GM19193 (cell line): ENCODE results near the gene BDKRB2.

Experiments
- POLR2A ChIP-seq: IDR thresholded peaks from 4 replicates; pipeline ENCODE4 v1.6.1; 2011; ENCODE audit not compliant: insufficient read depth, insufficient read length; ENCODE audit errors: extremely low read depth

Gene BDKRB2

GRCh38 chr14:96189281-96189711 is 15.3 kb upstream of the BDKRB2 start:
- no peak for TF ChIP-seq POLR2A

GRCh38 chr14:96191353-96191752 is 13.3 kb upstream of the BDKRB2 start:
- TF ChIP-seq POLR2A: no peak

GRCh38 chr14:96191841-96192462 is 12.7 kb upstream of the BDKRB2 start:
- TF ChIP-seq POLR2A: no peak

- no peak for TF ChIP-seq POLR2A
Observed at GRCh38 chr14:96192975-96193805, 11.4 kb upstream of the BDKRB2 start.

- no peak for TF ChIP-seq POLR2A
Observed at GRCh38 chr14:96194262-96194656, 10.4 kb upstream of the BDKRB2 start.

- no peak for TF ChIP-seq POLR2A
Observed at GRCh38 chr14:96194657-96195431, 9.8 kb upstream of the BDKRB2 start.

GRCh38 chr14:96195441-96196081 is 9.1 kb upstream of the BDKRB2 start:
- no peak for TF ChIP-seq POLR2A

GRCh38 chr14:96197163-96197852 is 7.3 kb upstream of the BDKRB2 start:
- no peak for TF ChIP-seq POLR2A

GRCh38 chr14:96197969-96198368 is 6.7 kb upstream of the BDKRB2 start:
- TF ChIP-seq POLR2A: no peak

- TF ChIP-seq POLR2A: no peak
Observed at GRCh38 chr14:96198430-96199130, 6.1 kb upstream of the BDKRB2 start.

GRCh38 chr14:96201157-96201556 is 3.5 kb upstream of the BDKRB2 start:
- no peak for TF ChIP-seq POLR2A

GRCh38 chr14:96201965-96202364 is 2.7 kb upstream of the BDKRB2 start:
- TF ChIP-seq POLR2A: no peak

GRCh38 chr14:96202441-96203094 is 2.1 kb upstream of the BDKRB2 start:
- no peak for TF ChIP-seq POLR2A
